ENCODE results near the gene IFIT1B.

Gene IFIT1B

DNA sequence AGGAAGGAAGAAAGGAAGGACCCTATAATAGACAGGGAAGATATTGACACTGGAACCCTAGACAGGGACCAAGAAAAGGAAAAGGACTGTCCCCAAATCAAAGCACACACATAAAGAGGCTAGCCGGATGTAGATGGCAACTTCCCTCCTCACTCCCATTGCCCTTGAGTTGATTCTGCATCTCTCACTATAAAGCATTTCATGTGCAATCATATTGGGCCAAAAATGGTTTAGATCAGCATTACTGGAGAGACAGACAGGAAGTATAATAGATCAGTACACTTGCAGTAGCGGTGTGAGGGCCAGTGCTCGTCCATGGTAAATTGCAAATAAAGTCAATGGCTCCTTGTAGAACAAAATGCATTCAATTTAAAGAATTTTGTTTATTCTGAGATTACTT, 41.6 kb upstream of the IFIT1B start:
- H3K4me3 ChIP-seq (ENCODE audit: low read length): no peak overlapping the region
- TF ChIP-seq, protein P1, sequence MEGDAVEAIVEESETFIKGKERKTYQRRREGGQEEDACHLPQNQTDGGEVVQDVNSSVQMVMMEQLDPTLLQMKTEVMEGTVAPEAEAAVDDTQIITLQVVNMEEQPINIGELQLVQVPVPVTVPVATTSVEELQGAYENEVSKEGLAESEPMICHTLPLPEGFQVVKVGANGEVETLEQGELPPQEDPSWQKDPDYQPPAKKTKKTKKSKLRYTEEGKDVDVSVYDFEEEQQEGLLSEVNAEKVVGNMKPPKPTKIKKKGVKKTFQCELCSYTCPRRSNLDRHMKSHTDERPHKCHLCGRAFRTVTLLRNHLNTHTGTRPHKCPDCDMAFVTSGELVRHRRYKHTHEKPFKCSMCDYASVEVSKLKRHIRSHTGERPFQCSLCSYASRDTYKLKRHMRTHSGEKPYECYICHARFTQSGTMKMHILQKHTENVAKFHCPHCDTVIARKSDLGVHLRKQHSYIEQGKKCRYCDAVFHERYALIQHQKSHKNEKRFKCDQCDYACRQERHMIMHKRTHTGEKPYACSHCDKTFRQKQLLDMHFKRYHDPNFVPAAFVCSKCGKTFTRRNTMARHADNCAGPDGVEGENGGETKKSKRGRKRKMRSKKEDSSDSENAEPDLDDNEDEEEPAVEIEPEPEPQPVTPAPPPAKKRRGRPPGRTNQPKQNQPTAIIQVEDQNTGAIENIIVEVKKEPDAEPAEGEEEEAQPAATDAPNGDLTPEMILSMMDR (conservative IDR thresholded peaks at IDR 0.05; ENCODE audit: low read length): no peak
- DNase-seq (ENCODE audit: low read depth): no peak

GRCh38 chr10:89337484-89337883, 40.4 kb upstream of the IFIT1B start:
- peak; percentile 47 for DNase-seq (ENCODE audit: low read depth)
- TF ChIP-seq, protein P1 (conservative IDR thresholded peaks at IDR 0.05; ENCODE audit: low read length): no peak
- no peak overlapping the region for H3K4me3 ChIP-seq (ENCODE audit: low read length)

DNA sequence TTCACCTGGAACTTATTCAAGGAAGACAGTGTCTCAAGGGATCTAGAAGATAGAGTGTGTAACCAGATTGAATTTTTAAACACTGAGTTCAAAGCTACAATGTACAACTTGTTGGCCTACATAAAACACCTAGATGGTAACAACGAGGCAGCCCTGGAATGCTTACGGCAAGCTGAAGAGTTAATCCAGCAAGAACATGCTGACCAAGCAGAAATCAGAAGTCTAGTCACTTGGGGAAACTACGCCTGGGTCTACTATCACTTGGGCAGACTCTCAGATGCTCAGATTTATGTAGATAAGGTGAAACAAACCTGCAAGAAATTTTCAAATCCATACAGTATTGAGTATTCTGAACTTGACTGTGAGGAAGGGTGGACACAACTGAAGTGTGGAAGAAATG, 39.1 kb upstream of the IFIT1B start:
- no peak overlapping the region for H3K4me3 ChIP-seq (ENCODE audit: low read length)
- DNase-seq (ENCODE audit: low read depth): no peak
- TF ChIP-seq, protein P1 (conservative IDR thresholded peaks at IDR 0.05; ENCODE audit: low read length): no peak

GRCh38 chr10:89339875-89340274, 38.0 kb upstream of the IFIT1B start:
- no peak for DNase-seq (ENCODE audit: low read depth)
- H3K4me3 ChIP-seq (ENCODE audit: low read length): no peak overlapping the region
- TF ChIP-seq, protein P1 (conservative IDR thresholded peaks at IDR 0.05; ENCODE audit: low read length): no peak

GRCh38 chr10:89341649-89342048, 36.2 kb upstream of the IFIT1B start:
- H3K4me3 ChIP-seq (ENCODE audit: low read length): no peak overlapping the region
- TF ChIP-seq, protein P1 (conservative IDR thresholded peaks at IDR 0.05; ENCODE audit: low read length): no peak
- no peak for DNase-seq (ENCODE audit: low read depth)

GRCh38 chr10:89342206-89342958, 35.5 kb upstream of the IFIT1B start:
- DNase-seq (ENCODE audit: low read depth): peak; percentile 78
- H3K4me3 ChIP-seq (ENCODE audit: low read length): no peak overlapping the region
- TF ChIP-seq, protein P1 (conservative IDR thresholded peaks at IDR 0.05; ENCODE audit: low read length): no peak

DNA sequence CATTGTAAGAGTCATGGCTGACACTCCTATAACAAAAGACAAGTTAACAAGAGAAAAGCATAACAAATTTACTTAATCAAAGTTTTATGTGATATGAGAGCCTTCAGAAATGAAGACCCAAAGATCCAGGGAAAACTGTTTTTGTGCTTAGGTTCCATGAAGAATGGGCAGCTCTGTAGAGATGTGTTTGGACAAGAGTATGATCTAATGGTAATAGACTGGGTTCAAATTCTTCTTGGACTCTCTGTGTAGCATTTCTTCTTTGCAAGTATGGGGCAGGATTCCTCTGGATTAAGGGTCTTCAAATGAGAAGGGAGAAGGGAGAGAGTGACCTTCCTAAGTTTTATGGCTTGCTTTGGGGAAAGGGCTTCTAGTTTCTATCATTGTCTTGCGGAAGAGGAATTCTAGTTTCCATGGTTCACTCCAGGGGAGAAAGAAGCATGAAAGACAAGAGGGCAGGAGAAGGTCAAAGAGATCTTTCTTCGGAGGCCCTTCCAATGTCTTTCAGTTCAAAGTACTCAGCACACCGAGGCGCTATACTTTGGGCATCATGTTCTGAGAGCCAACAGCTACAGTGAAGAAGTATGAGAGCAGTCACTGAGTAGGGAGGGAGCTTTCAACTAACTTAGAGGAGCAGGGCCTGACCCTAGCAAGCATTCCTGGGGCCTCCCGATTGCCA, 34.6 kb upstream of the IFIT1B start:
- TF ChIP-seq, protein P1 (conservative IDR thresholded peaks at IDR 0.05; ENCODE audit: low read length): no peak
- no peak for DNase-seq (ENCODE audit: low read depth)

More for the DNA sequence above, 34.6 kb upstream of the IFIT1B start:
- no peak overlapping the region for H3K4me3 ChIP-seq (ENCODE audit: low read length)

Measured in AG10803 (cell line).